Hair follicular keratinocyte (primary cell): Measurements from ENCODE around the gene CDK3. TPM values are rescaled to one million over a fixed set of nuclear protein-coding genes. Genes with fewer than 3 reads are reported as not detected.

ENCODE experiments used
- total RNA-seq: library from RNA; depleted of rRNA; stranded (reverse); fragments of >200 nt; gene quantifications from 2 replicates; pipeline ENCODE4 v1.2.3, GENCODE V29; 2015

CDK3 gene
- 0.16 and 1.3 TPM in 2 replicates for total RNA-seq

DNA sequence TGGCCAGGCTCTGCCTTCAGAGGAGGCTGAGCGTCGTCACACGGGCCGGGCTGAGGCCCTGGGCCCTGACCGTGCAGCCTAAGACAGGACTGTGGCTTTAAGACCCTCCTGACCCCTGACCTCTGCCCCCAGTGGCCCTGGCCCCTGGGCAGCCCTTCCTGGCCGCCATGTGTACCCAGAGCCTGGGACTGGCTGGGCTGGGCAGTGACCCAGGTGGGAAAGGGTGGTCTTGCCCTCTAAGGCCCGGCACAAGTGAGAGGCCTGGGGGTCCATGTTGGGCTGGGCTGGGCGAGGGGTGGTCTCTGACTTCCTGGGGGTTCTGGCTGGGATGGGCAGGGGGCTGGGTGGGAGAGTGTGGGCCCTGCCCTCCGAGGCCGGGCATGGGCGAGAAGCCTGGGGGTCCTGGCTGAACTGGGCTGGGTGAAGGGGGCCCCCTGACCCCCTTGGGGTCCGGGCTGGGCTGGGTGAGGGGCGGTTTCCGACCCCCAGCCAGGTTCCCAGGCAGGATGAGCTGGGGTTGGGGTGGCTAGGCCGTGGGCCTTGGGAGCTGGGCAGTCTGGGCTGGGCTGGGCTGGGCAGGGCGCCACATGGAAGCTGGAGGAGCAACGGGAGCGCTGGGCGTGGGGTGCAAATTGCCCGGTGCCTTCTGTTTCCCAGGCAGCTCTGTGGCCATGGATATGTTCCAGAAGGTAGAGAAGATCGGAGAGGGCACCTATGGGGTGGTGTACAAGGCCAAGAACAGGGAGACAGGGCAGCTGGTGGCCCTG is at the start of gene CDK3:
Gene CDK3 (plus strand): TSS at position 101 of the 767 bp plus-strand sequence. CDS start 571 bp downstream, at position 672.

DNA sequence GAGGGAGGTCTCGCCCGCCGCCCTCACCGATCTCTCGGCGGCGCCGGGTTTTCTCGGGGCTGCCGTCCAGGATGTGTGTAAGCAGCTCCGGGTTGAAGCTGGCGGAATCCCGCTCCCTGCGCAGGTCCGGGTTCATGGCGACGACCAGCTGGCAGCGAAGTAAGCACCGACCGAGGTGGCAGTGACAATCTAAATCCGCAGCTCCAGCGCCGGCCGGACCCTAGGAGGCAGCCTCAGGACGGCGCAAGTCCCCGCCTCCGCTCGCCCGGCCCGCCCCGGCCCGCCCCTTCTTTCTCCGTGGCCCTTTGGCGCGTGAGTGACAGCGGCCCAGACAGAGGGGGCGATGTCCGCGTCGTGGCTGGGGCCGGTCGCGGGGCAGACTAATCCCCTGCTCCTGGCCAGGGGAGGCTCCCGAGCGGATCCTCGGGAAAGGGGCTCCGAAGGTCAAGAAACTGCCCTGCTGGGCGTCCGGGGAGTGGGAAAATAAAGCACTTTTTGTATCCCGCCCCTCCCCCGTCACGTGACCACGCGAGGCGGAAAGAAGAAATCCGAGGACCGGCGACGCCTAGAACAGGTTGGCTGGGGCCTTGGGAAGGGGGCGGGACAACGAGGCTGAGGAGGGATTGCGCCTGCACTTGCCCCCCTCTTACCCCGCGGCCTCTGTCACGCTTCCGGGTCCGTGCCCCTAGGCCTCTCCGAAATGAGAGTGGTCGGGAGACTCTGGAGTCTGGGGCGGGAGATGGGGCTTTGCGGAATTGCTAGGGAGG is 21.5 kb upstream of the CDK3 start, which contains the start of the genes ACOX1 and TEN1:
Gene ACOX1 (minus strand): TSS at position 229 of the 767 bp plus-strand sequence. CDS start 93 bp downstream, at position 136.
Gene TEN1 (plus strand): TSS at position 303 of the 767 bp plus-strand sequence. CDS start 6,953 bp downstream, outside the sequence.

DNA sequence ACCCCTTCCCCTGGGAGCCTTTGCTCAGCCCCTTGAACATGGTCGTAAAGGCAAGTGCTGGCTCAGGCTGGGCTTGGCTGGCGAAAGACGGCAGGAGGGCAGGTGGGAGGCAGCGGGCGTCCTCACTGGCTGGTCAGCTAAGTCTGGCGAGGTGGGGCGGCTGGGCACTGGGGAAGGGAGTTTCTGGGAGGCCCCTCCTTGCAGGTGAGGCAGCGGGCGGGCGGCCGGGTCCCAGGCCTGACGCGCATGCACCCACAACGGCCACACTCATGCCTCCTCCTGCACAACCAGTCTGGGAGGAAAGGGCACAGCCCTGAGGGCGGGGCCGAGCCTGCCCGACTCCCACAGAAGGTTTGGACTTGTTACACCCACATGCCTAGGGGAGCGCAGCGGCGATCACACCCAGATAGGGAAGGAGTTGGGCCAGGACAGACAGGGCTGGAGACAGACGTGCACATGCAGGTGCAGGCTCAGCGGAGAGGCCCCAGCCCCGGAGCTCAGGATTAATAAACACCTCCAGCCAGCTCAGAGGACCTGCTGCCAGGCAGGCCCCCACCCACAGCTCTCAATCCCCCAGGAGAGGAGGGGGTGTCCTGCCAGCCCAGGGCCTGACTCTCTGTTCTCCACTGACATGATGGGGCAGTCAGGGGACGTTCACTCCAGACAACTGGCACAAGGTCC is 26.6 kb downstream of the CDK3 start, which contains the start of gene EVPL:
Gene EVPL (minus strand): TSS at position 148 of the 681 bp plus-strand sequence. CDS start 108 bp downstream, at position 40.

Other genes starting within 250 kb of the CDK3 start
- gene GALK1, start 235.7 kb upstream of the CDK3 start, total RNA-seq, result 11.1 TPM in 2 replicates
- gene UNK, start 216.0 kb upstream of the CDK3 start, total RNA-seq, result 12.9 and 21.5 TPM in 2 replicates
- gene UNC13D, start 156.5 kb upstream of the CDK3 start, total RNA-seq, result 0.87 and 1.2 TPM in 2 replicates
- gene WBP2, start 145.5 kb upstream of the CDK3 start, total RNA-seq, result 43.7 and 62.4 TPM in 2 replicates
- gene TRIM47, start 122.3 kb upstream of the CDK3 start, total RNA-seq, result 40.9 and 68.3 TPM in 2 replicates
- 14.9 and 17.5 TPM in 2 replicates for gene TRIM65, start 103.9 kb upstream of the CDK3 start, total RNA-seq
- gene MRPL38, start 96.0 kb upstream of the CDK3 start, total RNA-seq, result 29.7 and 35.8 TPM in 2 replicates
- gene FBF1, start 59.8 kb upstream of the CDK3 start, total RNA-seq, result 10.8 and 12.0 TPM in 2 replicates
- 17.2 and 20.6 TPM in 2 replicates for gene ACOX1, start 21.7 kb upstream of the CDK3 start, total RNA-seq
- gene TEN1, start 21.6 kb upstream of the CDK3 start, total RNA-seq, result 13.4 and 17.1 TPM in 2 replicates
- gene EVPL, start 26.5 kb downstream of the CDK3 start, total RNA-seq, result 14.2 and 19.4 TPM in 2 replicates
- gene SRP68, start 71.7 kb downstream of the CDK3 start, total RNA-seq, result 33.6 and 38.8 TPM in 2 replicates
- gene GALR2, start 73.9 kb downstream of the CDK3 start, total RNA-seq, result 0.42 TPM in 1 of 2 replicates, not detected in the other
- gene ZACN, start 78.3 kb downstream of the CDK3 start, total RNA-seq, result not detected in 2 replicates
- 45.4 and 52.4 TPM in 2 replicates for gene EXOC7, start 102.9 kb downstream of the CDK3 start, total RNA-seq
- gene FOXJ1, start 140.4 kb downstream of the CDK3 start, total RNA-seq, result 0.23 TPM in 1 of 2 replicates, not detected in the other
- gene RNF157, start 239.6 kb downstream of the CDK3 start, total RNA-seq, result 0.15 TPM in 1 of 2 replicates, not detected in the other